HUES64 (cell line): ENCODE results near the gene SLC5A2.
A peak's percentile ranks its signal among the peaks of the same experiment; 100 is the strongest.
"Not testable (repeated sequence)": the region's sequence is repeated elsewhere in the genome, so short reads cannot be mapped to it uniquely, and the experiment has no call there.

Experiments
- H3K27ac ChIP-seq: 2 replicates; pipeline ENCODE4 v1.7.0; 2013; ENCODE audit warnings: low read depth, low read length, inconsistent platforms
- H3K27me3 ChIP-seq: 2 replicates; pipeline ENCODE4 v1.6.1; 2013; ENCODE audit warnings: mild to moderate bottlenecking, low read length; ENCODE audit not compliant: insufficient read depth
- H3K36me3 ChIP-seq: 2 replicates; pipeline ENCODE4 v1.6.1; 2013; ENCODE audit warnings: mild to moderate bottlenecking, low read length; ENCODE audit not compliant: insufficient read depth
- H3K4me1 ChIP-seq: 2 replicates; pipeline ENCODE4 v1.6.1; 2013; ENCODE audit warnings: mild to moderate bottlenecking, low read length, moderate library complexity; ENCODE audit not compliant: insufficient read depth
- H3K4me3 ChIP-seq: 2 replicates; pipeline ENCODE4 v1.5.1; 2013; ENCODE audit warnings: mild to moderate bottlenecking, low read length, moderate library complexity
- H3K9ac ChIP-seq: 2 replicates; pipeline ENCODE4 v1.6.1; 2013; ENCODE audit warnings: mild to moderate bottlenecking, low read depth, low read length
- H3K9me3 ChIP-seq: 2 replicates; pipeline ENCODE4 v1.6.1; 2013; ENCODE audit warnings: low read depth, low read length; ENCODE audit not compliant: insufficient read depth
- WGBS: fragments of 150-250, 120-280 bp; methylation state at CpG from one replicate; pipeline ENCODE4 v1.1.7; 2013; ENCODE audit warnings: missing lambda C conversion rate; 5-methylcytosine and 5-hydroxymethylcytosine counted together

Gene SLC5A2

DNA sequence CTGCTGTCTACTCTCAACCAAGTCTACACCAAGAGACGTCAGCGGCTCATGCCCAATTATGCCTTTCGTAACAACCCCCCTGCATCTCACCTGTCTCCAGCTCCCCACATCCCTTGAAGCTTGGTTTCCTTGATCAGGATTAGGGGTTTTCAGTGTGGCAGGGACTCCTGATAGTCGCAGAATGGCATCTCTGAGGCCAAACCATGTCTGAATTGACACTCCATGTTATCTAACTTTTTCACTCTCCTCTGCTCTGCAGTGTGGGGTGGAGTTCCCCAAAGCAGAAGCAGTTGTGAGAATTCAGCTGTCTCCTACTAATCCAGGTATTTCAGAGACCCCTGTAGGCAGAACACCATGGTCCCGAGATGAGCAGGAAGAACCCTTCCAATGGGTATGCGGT is 39.1 kb downstream of the SLC5A2 start:
- H3K9ac ChIP-seq = no peak overlapping the region
- no peak overlapping the region for H3K4me3 ChIP-seq
- WGBS = 92% methylated on average over 6 of the region's 6 CpGs
- H3K9me3 ChIP-seq = 0 out of 2 replicates have a peak, but pooled peaks cover 2% of the 10 kb centered on the region
- no peaks in the 10 kb centered on the region for H3K36me3 ChIP-seq
- 0 out of 2 replicates have a peak, but pooled peaks cover 3% of the 10 kb centered on the region for H3K4me1 ChIP-seq
- H3K27me3 ChIP-seq = no peaks in the 10 kb centered on the region
- H3K27ac ChIP-seq = no peak overlapping the region

DNA sequence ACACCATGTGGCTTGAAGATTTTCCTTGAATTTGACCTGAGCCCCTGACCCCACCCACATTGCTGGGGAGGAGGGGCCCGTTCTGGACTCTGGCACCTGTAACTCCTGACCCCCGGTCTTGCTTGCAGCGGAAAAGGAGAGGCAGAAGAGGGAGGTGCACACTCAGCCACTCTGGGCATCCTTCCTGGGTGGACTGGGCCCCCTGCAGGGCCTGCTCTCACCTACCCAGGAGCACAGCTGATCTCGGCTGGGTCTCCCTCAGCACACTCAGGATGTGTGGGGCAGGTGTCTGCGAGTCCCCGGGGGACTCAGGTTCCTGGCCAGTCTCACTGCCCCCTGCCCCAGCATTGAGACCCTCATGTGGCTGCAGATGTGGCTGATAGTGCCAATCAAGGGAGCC is 40.8 kb downstream of the SLC5A2 start:
- not testable (repeated sequence) for H3K4me3 ChIP-seq, H3K27ac ChIP-seq, H3K9ac ChIP-seq, H3K36me3 ChIP-seq, H3K9me3 ChIP-seq
- peaks cover 15% of the 10 kb centered on the region for H3K27me3 ChIP-seq
- H3K4me1 ChIP-seq = peaks cover 17% of the 10 kb centered on the region; the same call in 1 of the 2 replicates
- no CpG with 5 or more reads among the region's 6 CpGs for WGBS

DNA sequence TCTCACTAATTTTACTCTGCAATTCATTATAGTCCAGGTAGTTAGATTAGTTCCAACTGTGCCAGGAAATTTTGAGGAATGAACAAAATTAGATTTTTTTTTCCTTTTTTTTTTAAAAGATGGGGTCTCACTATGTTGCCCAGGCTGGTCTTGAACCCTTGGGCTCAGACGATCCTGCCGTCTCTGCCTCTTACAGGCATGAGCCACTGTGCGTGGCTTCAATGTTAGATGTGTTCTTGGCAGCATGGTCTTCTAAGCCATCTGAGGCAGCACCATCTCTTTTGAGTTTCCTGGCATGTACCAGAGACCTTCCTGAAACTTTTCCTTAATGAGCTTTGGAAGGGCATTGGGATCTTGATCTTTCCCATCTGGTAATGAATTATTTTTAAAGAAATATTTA is 42.2 kb downstream of the SLC5A2 start:
- Histone ChIP-seq H3K9me3 (no peaks in the 10 kb centered on the region), H3K9ac (no peak overlapping the region), H3K27ac (no peak overlapping the region), H3K4me3 (no peak overlapping the region), H3K27me3 (peaks cover 27% of the 10 kb centered on the region), H3K36me3 (no peaks in the 10 kb centered on the region), H3K4me1 (peaks cover 17% of the 10 kb centered on the region; the same call in 1 of the 2 replicates)
- WGBS = 94% methylated on average over 3 of the region's 3 CpGs

DNA sequence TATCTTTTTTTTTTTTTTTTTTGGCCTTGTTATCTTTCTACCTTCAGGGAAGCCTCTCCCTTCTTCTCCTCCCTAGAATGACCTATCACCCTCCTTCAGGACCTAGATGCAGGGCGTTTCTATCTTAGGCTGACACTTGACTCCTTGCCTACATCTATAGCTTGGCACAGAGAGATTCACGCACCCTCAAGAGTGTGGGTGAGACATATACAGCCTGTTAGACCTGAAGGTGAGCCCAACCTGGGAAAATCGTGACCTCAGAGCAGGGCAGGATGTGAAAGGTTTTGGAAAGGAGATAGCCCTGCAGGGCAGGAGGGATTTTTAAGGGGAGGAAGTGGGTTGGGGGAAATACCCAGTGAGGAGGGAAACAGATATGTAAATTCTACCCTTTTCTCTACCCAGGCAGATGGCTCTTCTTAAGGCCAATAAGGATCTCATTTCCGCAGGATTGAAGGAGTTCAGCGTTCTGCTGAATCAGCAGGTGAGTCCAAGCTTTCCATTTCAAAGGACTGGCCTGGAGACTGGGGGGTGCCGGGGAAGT is 44.9 kb downstream of the SLC5A2 start, which contains the start of gene AHSP:
TSS of gene AHSP (plus strand) at position 167 of the 541 bp plus-strand sequence. CDS start at position 407, 240 bp downstream.
- peaks cover 38% of the 10 kb centered on the region for H3K27me3 ChIP-seq
- H3K9me3 ChIP-seq = no peaks in the 10 kb centered on the region
- peak within 1 kb of the TSS; percentile 62 for H3K4me3 ChIP-seq
- no peak within 1 kb of the TSS for H3K9ac ChIP-seq
- no peak within 1 kb of the TSS; the same call in 1 of the 2 replicates for H3K27ac ChIP-seq
- H3K4me1 ChIP-seq = peaks cover 17% of the 10 kb centered on the region; the same call in 1 of the 2 replicates
- 33% methylated on average over 6 of the region's 6 CpGs for WGBS
- no peaks in the 10 kb centered on the region for H3K36me3 ChIP-seq

DNA sequence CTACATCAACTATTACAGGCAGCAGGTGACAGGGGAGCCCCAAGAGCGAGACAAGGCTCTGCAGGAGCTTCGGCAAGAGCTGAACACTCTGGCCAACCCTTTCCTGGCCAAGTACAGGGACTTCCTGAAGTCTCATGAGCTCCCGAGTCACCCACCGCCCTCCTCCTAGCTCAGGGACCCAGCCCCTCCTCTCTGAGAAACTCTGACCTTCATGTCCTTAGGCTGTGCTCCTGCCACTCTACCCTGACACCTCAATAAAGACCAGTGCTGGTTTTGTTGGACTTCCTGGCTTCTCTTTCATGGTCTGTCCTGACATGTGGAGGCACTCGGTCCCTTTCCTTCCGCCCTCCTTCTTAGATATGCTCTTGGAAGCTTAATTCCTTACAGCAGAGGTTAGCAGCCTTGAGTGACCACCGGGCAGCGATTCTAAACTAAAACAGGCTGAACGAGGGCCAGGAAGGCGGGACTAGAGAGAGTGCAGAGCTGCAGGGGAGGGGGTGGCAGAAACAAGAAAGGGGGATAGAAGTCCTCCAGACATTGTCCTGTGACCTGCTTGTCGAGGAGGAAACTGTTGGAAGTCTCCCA is 45.7 kb downstream of the SLC5A2 start:
- Histone ChIP-seq H3K36me3 (no peaks in the 10 kb centered on the region), H3K27ac (no peak overlapping the region), H3K4me1 (peaks cover 17% of the 10 kb centered on the region; the same call in 1 of the 2 replicates), H3K27me3 (peaks cover 38% of the 10 kb centered on the region), H3K9ac (0 out of 2 replicates have a peak overlapping the region, but pooled peaks have one; percentile 37), H3K4me3 (peak overlapping the region; percentile 62), H3K9me3 (no peaks in the 10 kb centered on the region)
- WGBS = 33% methylated on average over 11 of the region's 11 CpGs

DNA sequence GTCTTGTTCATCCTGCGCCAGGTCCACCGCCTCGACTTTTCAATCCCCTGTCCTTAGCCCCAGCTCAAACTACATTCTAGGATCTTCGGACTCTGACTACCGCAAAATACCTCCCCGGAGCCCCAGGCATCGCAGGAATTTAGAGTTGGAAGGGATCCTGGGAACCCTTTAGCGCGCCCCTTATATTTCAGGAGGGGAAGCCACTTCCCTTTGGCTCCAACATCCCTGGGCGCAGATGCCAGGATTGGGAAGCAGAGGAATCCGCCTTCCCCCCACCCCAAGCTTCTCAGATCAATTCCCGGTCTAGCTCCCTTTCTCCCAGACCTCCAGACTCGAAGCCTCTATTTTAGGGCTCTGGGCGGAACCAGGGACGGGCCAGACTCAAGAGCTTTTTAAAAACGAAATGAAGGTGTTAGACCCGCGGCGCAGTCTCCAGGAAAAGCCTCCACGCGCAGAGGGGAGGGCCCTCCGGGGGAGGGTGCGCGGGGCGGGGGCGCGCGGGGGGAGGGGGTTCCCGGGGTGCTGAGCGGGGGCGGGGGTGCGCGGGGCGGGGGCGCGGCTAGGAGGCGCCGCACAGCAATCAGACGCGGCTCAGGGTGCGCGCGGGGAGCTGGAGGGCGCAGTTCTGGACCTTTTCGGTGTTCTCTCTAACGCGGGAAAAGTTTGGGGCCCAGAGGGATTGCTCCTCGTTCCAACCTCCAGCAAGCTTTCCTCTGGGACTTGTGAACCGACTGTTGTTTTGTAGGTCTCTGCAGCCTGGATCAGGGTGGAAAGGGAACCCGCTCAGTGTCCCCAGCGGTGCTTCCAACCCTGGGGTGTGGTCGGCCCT is 46.4 kb downstream of the SLC5A2 start:
- 2% methylated on average over 48 of the region's 52 CpGs for WGBS

DNA sequence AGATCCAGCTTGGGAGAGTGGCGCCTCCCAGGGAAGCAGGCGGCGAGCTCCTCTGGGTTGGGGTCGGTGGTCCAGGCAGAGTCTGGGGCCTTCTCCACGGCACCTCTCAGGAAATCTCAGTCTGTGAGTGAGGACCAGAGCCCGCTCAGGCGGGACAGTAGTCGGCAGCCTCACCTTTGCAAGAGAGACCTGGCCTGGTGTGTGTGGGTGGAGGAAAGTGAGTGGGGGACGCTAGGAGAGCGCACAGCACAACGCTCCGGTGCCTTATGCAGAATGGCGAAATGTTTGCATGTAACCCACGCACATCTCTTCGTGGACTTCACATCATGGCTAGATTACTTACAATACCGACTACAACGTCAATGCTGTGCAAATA is 47.0 kb downstream of the SLC5A2 start:
- H3K27ac ChIP-seq = no peak overlapping the region
- peak overlapping the region; percentile 65 for H3K9ac ChIP-seq
- H3K27me3 ChIP-seq = peaks cover 38% of the 10 kb centered on the region
- peaks cover 17% of the 10 kb centered on the region; the same call in 1 of the 2 replicates for H3K4me1 ChIP-seq
- no peaks in the 10 kb centered on the region for H3K9me3 ChIP-seq
- H3K4me3 ChIP-seq = peak overlapping the region; percentile 69
- 47% methylated on average over 17 of the region's 17 CpGs for WGBS
- H3K36me3 ChIP-seq = no peaks in the 10 kb centered on the region

More for the DNA sequence above, 46.4 kb downstream of the SLC5A2 start:
- Histone ChIP-seq H3K9me3 (no peaks in the 10 kb centered on the region), H3K36me3 (no peaks in the 10 kb centered on the region), H3K27ac (no peak overlapping the region), H3K4me1 (peaks cover 17% of the 10 kb centered on the region; the same call in 1 of the 2 replicates), H3K9ac (peak overlapping the region; percentile 65), H3K4me3 (peak overlapping the region; percentile 69), H3K27me3 (peaks cover 38% of the 10 kb centered on the region)

DNA sequence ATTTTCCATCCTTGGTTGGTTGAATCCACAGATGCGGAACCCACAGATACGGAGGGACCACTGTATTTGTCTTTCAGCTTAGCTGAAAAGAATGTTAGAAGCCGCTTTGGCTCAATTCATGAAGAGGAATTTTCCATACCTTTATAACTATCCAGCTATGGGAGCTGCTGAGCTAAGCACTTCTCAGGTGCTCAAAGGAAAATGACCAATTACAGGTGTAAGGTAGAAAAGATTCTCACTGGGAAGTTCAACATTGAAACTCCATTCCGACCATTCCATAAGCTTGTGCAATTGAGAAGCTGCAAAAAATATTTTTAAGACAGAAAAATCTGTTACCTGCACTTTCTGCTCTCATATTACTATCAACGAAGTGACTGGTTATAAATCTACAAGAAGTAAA is 47.5 kb downstream of the SLC5A2 start:
- Histone ChIP-seq H3K36me3 (no peaks in the 10 kb centered on the region), H3K4me3 (peak overlapping the region; percentile 69; the same call in 1 of the 2 replicates), H3K27me3 (peaks cover 39% of the 10 kb centered on the region), H3K4me1 (peaks cover 17% of the 10 kb centered on the region; the same call in 1 of the 2 replicates), H3K9ac (no peak overlapping the region), H3K27ac (no peak overlapping the region), H3K9me3 (no peaks in the 10 kb centered on the region)
- 84% methylated on average over 4 of the region's 5 CpGs for WGBS

DNA sequence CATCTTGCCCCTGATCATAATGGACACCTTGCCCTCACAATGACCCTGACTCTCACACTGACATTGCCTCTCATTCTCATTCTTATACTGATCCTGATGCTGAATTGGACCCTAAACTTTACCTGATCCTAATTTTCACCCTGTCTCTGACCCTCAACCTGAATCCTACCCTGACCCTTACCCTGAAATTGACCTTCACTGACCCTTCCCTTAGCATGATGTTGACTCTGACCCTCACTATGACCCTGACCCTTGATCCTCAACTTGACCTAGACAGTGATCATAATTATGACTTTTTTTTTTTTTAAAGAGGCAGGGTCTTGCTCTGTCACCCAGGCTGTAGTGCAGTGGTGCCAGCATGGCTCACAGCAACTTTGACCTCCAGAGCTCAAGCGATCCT is 48.2 kb downstream of the SLC5A2 start:
- peaks cover 46% of the 10 kb centered on the region for H3K27me3 ChIP-seq
- H3K9ac ChIP-seq = no peak overlapping the region
- H3K9me3 ChIP-seq = no peaks in the 10 kb centered on the region
- no peak overlapping the region for H3K4me3 ChIP-seq
- no peaks in the 10 kb centered on the region for H3K36me3 ChIP-seq
- peaks cover 17% of the 10 kb centered on the region; the same call in 1 of the 2 replicates for H3K4me1 ChIP-seq
- whole genome bisulfite sequencing = 90% methylated on average over 1 of the region's 1 CpG
- H3K27ac ChIP-seq = no peak overlapping the region

DNA sequence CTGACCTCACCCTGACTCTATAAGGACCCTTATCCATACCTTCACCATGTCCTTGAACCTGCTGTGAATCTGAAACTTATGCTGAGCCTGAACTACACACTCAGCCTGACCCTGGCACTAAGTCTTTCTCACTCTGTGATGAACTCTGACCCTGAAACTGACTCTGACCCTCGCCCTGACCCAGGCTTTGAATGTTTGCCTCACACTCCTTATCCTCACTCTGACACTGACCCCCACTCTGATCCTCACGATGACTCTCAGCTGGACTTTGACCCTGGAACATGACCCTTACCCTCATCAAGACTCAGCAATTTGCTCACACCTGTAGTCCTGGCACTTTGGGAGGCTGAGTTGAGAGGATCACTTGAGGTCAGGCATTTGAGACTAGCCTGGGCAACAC is 49.2 kb downstream of the SLC5A2 start:
- no peak overlapping the region for H3K4me3 ChIP-seq
- peaks cover 56% of the 10 kb centered on the region for H3K27me3 ChIP-seq
- H3K36me3 ChIP-seq = no peaks in the 10 kb centered on the region
- no peaks in the 10 kb centered on the region for H3K9me3 ChIP-seq
- 90% methylated on average over 2 of the region's 2 CpGs for WGBS
- H3K4me1 ChIP-seq = peaks cover 22% of the 10 kb centered on the region
- no peak overlapping the region for H3K9ac ChIP-seq
- no peak overlapping the region for H3K27ac ChIP-seq

DNA sequence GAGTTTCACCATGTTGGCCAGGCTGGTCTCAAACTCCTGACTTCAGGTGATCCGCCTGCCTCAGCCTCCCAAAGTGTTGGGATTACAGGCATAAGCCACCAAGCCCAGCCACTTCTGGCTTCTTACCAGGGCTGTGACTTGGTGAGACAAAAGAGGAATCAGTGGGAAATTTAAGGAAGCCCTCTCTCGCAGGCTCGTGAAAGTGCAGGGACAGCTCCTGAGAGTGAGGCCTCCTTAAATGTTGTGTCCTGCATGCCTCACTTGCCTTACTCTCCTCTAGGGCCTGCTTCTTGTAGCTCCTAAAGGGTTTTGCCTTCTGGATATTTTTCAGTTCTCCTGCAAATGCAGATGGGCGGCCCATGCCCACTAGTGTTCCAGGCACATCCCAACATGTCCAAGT is 50.0 kb downstream of the SLC5A2 start:
- WGBS = 74% methylated on average over 4 of the region's 4 CpGs
- Histone ChIP-seq H3K4me1 (peaks cover 19% of the 10 kb centered on the region), H3K36me3 (no peaks in the 10 kb centered on the region), H3K9me3 (no peaks in the 10 kb centered on the region), H3K27me3 (peaks cover 58% of the 10 kb centered on the region), H3K4me3 (no peak overlapping the region), H3K9ac (no peak overlapping the region), H3K27ac (no peak overlapping the region)
